ENCODE measurements around the gene ZNF511. TPM values are rescaled to one million over a fixed set of nuclear protein-coding genes. Genes with fewer than 3 reads are reported as not detected.
A peak's percentile ranks its signal among the peaks of the same experiment; 100 is the strongest.

The ZNF511 gene
- total RNA-seq, 2 experiments from 2014 or later, result 38.1 to 40.9 TPM

- Mint-ChIP-seq H3K4me3 (peak overlapping the region; percentile 11), H3K27ac (peak overlapping the region; percentile 67), H3K36me3 (ENCODE audit: low read depth) (peaks cover 45% of the 10 kb centered on the region), H3K9me3 (no peaks in the 10 kb centered on the region), H3K4me1 (ENCODE audit: low read depth) (peaks cover 18% of the 10 kb centered on the region), H3K27me3 (peaks cover 7% of the 10 kb centered on the region)
- Histone ChIP-seq H3K27ac (ENCODE audit: low read depth in 1 of 2, low read length in 2 of 2) (no peak overlapping the region), H3K27me3 (ENCODE audit: control insufficient read depth in 1 of 2, insufficient read depth in 2 of 2, low read length in 2 of 2) (no peaks in the 10 kb centered on the region), H3K4me3 (ENCODE audit: low read length) (no peak overlapping the region), H3K4me1 (ENCODE audit: insufficient read depth, low read length) (peaks cover 21% of the 10 kb centered on the region), H3K9me3 (ENCODE audit: control insufficient read depth in 1 of 2, insufficient read depth in 1 of 2, low read length in 2 of 2) (peaks cover 0 to 9% of the 10 kb centered on the region in 2 experiments), H3K36me3 (ENCODE audit: insufficient read depth, low read length) (peaks cover 37% of the 10 kb centered on the region)
- ATAC-seq (ENCODE audit: poor library complexity) (no peak), DNase-seq (no peak)
- POLR2A ChIA-PET, result no interaction called here
- intact Hi-C loops (cut with DNase I, micrococcal nuclease), result no loop called here
- CTCF ChIA-PET, result no interaction called here
- TF ChIP-seq CTCF (IDR thresholded peaks at IDR 0.05), result no peak
These were observed 3.5 kb downstream of the ZNF511 start for GRCh38 chr10:133312016-133312768.

- TF ChIP-seq CTCF (IDR thresholded peaks at IDR 0.05), result no peak
- Histone ChIP-seq H3K9me3 (ENCODE audit: control insufficient read depth in 1 of 2, insufficient read depth in 1 of 2, low read length in 2 of 2) (peaks cover 0 to 9% of the 10 kb centered on the region in 2 experiments), H3K4me3 (ENCODE audit: low read length) (no peak overlapping the region), H3K27ac (ENCODE audit: low read depth in 1 of 2, low read length in 2 of 2) (no peak overlapping the region), H3K36me3 (ENCODE audit: insufficient read depth, low read length) (peaks cover 37% of the 10 kb centered on the region), H3K4me1 (ENCODE audit: insufficient read depth, low read length) (peaks cover 16% of the 10 kb centered on the region), H3K27me3 (ENCODE audit: control insufficient read depth in 1 of 2, insufficient read depth in 2 of 2, low read length in 2 of 2) (no peaks in the 10 kb centered on the region)
- POLR2A ChIA-PET, result no interaction called here
- peaks cover 41% of the 10 kb centered on the region for H3K36me3 Mint-ChIP-seq (ENCODE audit: low read depth)
- DNase-seq, result no peak
- intact Hi-C loops (cut with DNase I, micrococcal nuclease), result no loop called here
- peak overlapping the region; percentile 15 for H3K4me3 Mint-ChIP-seq
- peaks cover 6% of the 10 kb centered on the region for H3K27me3 Mint-ChIP-seq
- no peaks in the 10 kb centered on the region for H3K9me3 Mint-ChIP-seq
- H3K4me1 Mint-ChIP-seq (ENCODE audit: low read depth), result peaks cover 12% of the 10 kb centered on the region
- no peak for ATAC-seq (ENCODE audit: poor library complexity)
- CTCF ChIA-PET, result no interaction called here
- H3K27ac Mint-ChIP-seq, result no peak overlapping the region
These were observed 4.0 kb downstream of the ZNF511 start for GRCh38 chr10:133312769-133313145.

GRCh38 chr10:133313192-133313591 lies 4.5 kb downstream of the ZNF511 start:
- Histone ChIP-seq H3K4me1 (ENCODE audit: insufficient read depth, low read length) (peaks cover 11% of the 10 kb centered on the region), H3K27me3 (ENCODE audit: control insufficient read depth in 1 of 2, insufficient read depth in 2 of 2, low read length in 2 of 2) (no peaks in the 10 kb centered on the region), H3K36me3 (ENCODE audit: insufficient read depth, low read length) (peaks cover 37% of the 10 kb centered on the region), H3K27ac (ENCODE audit: low read depth in 1 of 2, low read length in 2 of 2) (no peak overlapping the region), H3K4me3 (ENCODE audit: low read length) (no peak overlapping the region), H3K9me3 (ENCODE audit: control insufficient read depth in 1 of 2, insufficient read depth in 1 of 2, low read length in 2 of 2) (peaks cover 0 to 9% of the 10 kb centered on the region in 2 experiments)
- Mint-ChIP-seq H3K27me3 (peaks cover 2% of the 10 kb centered on the region), H3K4me1 (ENCODE audit: low read depth) (peaks cover 8% of the 10 kb centered on the region), H3K36me3 (ENCODE audit: low read depth) (peaks cover 37% of the 10 kb centered on the region), H3K9me3 (no peaks in the 10 kb centered on the region), H3K27ac (no peak overlapping the region), H3K4me3 (peak overlapping the region; percentile 15)
- no peak for TF ChIP-seq CTCF (IDR thresholded peaks at IDR 0.05)
- CTCF ChIA-PET, result interaction anchor here (1.0 to 1.3 kb wide), 2 partner anchors 11 to 17 kb away, joined by 3 to 4 read pairs; no protein-coding TSS in a partner anchor
- POLR2A ChIA-PET, result no interaction called here
- no peak for DNase-seq
- no peak for ATAC-seq (ENCODE audit: poor library complexity)
- intact Hi-C loops (cut with DNase I, micrococcal nuclease), result no loop called here

Data from CD4-positive, alpha-beta T cell (primary cell).